Right renal pelvis (tissue), 4 donors: ENCODE data around the gene CHST1. TPM values are rescaled to one million over a fixed set of nuclear protein-coding genes. Genes with fewer than 3 reads are reported as not detected.

Experiments used
- DNase-seq, 4 donors: peaks; one replicate each; pipeline ENCODE4 v3.0.0-alpha.2; 2013; ENCODE audit warnings: low read depth in 4 of 4, low spot score in 3 of 4, missing footprints in 1 of 4
- polyA plus RNA-seq, 4 donors: library from polyadenylated mRNA; unstranded; fragments of 120-200 nt; gene quantifications; one replicate each; pipeline ENCODE4 v1.2.1, GENCODE V29; 2013; ENCODE audit not compliant: insufficient read length in 4 of 4

CHST1 gene, protein sequence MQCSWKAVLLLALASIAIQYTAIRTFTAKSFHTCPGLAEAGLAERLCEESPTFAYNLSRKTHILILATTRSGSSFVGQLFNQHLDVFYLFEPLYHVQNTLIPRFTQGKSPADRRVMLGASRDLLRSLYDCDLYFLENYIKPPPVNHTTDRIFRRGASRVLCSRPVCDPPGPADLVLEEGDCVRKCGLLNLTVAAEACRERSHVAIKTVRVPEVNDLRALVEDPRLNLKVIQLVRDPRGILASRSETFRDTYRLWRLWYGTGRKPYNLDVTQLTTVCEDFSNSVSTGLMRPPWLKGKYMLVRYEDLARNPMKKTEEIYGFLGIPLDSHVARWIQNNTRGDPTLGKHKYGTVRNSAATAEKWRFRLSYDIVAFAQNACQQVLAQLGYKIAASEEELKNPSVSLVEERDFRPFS
- polyA plus RNA-seq = 10 to 100 TPM in 1 of 4 donors, 1 to 10 TPM in 3; 6.4 to 13.4 (median 8.0) TPM

DNA sequence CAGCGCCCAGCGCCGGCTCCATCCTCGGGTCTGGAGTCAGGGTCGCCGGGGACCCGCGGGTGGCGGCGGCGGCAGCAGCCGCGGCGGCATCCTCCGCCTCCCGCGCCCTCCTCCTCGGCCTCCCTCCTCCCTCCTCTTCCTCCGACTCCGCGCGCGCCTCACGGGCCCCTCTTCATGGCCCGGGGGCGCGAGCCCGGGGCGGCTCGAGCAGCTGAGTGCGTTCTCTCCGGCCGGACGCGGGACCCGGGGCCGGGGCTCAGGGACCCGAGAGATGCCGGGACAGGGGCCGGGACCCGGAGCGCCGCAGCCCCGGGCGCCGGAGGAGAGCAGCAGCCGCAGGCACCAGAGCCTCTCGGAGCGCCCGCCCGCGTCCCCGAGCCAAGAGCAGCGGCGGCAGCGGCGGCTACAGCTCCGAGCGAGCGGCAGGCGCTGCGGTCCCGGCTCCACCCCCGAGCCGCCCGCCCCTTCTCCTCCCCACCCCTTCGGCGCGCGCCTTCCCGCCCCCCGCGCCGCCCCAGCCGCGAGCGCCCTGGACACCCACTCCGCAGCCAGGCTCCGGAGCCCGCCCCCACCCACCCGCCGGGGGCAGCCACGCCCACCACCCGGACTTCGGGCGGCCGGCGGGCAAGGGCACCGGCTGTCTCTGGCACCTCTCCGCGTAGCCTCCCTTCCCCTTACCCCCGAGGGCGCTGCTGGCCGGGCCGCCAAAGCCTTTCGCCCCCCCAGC is at the start of gene CHST1:
Gene CHST1, minus strand, starts transcription at position 417 of the 727 bp plus-strand sequence. CDS start 14,699 bp downstream, outside the sequence.
- no peak for DNase-seq

DNA sequence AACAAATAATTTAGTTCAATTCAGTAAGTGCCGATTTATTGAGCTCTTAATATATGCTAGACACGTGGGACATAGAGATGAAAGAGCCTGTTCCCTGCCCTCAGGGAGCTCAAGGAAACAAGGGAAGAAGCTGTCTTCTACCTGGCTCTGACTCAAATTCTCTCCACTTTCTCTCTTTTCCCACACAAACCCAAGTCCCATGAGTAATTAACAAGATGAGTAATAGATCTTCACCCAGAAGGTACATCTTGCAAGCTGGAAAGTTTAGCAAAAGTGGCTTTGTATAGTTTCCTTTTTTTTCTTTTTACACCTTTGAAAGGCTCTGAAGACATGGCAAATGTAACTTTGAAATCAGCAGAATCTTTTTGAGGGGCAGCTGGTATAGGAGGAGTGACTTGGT is 48.2 kb upstream of the CHST1 start:
- DNase-seq = no peak

DNA sequence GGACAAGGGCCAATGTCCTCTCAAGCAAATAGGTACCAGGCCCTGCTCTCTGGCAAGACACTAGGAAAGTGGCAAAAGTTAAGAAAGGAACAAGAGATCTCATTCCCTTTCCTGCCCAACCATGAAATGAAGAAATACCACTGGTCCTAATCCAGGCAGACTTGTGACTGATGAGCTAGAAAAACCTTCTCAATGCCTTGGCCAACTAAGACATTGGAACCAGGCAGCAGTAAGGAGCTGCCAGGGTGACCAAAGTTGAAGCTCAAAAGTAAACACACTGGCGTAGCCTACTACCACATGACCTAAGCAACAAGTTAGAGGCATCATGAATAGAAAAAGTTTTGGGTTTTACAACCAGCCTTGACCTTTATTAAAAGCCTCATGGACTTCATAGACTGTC is 45.1 kb upstream of the CHST1 start:
- DNase-seq = no peak

DNA sequence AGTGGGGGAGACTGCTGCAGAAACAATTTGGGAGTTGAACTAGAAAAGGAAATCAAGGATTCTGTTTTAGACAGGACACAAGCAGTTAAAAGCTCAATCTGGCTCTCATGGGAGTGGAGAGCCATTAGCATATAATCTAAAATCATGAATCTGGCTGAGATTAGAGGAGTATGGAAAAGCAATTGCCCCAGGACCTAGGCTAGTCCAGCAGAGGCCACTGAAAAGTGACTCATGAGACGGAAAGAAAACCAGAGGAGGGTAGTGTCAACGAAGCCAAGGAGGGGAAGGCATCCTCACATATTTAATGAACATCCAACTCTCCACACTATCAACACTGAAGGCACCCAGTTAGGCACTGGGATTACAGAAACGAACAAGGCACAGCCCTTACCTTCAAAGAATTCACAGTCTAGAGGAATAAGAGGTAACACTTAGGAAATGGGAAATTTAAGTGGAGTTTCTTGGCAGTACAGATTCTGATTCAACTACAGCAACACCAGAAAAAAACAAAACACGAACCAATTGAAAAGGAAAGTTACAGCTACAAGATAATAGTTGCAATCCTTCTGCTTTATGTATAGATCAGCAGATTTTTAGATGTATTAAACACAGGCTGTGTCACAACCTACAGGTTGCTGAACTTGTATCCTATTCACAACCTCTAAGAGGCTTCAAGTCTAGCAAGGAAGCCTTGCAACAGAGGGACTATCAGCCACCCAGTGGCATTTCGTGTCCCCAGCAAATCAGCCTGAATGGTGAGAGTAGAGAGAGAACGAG is 43.7 kb upstream of the CHST1 start:
- DNase-seq = no peak

DNA sequence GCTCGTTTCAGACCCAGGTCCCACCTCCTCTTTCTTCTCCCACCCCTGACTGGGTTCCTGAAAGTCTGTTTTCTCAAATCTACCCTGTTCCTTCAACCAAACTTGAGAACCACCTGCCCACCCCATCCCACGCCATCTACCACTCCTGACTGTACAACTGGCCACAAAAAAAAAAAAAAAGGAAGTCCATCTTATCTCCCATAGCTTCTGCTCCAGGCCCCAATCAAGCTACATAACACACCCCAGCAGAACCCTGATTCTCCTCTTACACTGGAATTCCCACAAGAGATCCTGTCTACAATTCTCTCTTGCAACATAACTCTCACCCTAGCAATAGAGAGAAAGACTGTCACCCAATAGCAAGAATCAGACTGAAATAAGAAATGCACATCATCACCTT is 39.2 kb upstream of the CHST1 start:
- no peak for DNase-seq

DNA sequence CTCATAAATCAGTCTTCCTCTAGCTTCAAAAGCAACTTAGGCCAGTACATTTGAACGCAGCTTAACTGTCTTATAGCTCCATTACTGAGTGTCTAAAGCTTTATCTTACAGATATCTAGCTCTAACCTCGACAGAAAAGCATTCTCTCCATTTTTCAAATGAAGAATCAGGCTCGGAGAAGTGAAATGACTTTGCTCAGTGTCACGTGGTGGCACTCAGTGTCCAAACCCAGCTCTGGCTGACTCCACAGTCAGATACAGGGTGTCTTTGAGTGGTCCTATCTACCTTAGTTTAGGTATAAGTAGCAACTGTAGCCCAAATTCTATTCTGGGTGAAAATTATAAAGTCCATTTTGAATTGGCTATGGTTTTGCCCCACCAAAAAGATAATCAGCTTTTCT is 38.7 kb upstream of the CHST1 start:
- no peak for DNase-seq

DNA sequence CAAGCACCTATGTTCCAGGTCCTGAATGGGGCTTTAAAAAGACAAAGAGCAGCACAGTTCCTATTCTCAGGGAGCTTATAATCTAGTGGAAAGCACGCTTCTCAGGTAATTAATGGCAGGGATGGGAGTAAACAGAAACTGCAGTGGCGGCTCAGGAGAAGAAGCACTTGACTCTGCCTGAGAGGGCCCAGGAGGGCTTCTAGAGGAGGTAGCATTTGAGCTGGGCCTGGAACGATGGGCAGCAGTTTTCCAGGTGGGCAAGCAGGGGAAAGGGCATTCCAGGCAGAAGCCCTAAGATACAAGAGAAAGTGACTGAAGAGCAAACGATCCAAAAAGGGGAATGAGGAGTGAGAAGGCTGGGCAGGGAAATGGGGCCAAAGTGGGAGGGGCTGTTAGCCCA is 37.1 kb upstream of the CHST1 start:
- no peak for DNase-seq

DNA sequence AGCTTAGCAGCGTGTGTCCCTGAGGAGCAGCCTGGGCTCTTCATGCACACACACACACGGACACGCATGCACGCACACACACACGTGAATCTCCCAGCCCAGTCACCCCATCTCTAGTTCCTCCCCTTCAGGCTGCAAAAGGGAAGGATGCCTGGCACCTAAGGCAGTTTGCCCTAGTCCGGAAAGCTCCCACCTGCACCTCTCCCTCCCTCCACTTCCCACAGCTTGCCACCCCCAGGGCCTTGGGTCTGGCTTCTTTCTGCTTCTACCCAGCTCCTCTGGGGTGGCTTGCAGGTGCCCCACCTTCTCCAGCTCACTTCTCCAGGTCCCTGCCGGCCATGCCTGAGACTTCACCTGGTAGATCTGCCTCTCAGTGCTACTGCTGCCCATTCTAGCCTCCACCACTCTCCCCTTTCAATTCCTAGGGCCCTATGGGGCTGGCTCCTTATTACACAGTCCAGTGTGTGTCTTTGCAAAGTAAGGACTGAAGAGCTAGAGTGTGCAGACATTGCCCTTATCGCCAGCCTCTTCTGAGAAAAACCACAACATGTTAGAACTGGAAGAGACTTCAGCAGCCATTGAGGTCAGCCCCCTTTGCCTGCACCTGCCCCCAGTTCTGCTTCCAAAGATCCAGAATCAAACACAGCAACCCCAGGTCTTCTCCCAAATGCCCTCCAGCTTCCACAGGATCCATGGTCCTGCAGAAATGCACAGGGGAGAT is 33.5 kb upstream of the CHST1 start:
- no peak for DNase-seq

DNA sequence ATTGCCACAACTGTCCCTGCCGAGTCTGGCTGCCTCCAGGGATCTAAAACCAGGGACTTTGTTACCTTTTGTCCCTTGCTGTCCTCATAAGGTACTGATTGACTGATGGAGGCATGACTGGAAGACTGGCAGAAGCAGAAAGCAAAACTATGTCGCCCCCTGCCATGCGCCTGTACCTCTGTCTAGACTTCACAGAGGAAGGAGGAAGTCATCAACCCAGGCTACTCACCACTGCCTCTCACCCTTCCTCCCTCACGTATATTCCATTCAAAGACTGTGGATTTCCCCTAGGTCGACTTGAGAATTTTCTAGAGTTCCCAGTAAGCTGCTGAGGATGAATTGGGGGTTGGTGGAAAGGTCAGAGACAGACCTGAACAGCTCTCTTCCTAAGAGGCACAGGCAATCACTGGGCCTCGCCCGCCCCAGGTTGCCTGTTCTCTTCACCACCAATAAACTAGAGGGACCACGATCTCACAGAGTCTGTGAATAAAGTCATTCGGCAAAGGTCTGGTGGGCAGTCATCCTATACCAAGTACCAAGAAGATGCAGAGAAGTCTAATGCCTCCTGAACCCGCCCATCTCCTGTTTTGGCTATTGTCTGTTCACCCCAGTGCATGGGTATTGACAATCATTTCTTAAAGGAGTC is 27.5 kb upstream of the CHST1 start:
- no peak for DNase-seq

DNA sequence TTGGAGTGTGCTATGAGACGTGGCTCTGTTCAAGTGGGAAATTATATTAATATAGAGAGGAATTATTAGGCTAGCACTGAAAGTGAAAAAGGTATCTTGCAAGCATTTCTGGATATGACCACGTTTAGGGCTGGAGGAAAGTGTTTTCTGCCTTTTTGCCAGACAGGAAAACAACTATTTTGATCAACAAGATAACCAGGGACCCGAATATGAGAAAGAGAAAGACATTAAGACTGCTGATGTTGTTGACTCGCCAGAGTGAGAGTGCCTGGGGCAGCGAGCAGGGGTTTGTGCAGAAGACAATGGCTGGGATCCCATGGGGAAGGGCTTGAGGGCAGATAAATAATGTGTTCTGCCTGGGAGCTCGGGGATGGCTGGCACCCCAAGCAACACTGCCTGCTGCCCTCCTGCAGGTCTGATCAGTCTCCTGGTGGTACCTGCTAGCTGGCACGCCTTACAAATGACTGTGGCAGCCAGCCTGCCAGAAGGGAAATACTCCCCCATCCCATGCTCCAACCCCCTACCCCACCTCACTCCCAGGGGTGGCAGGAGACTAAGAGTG is 23.1 kb upstream of the CHST1 start:
- DNase-seq = no peak

DNA sequence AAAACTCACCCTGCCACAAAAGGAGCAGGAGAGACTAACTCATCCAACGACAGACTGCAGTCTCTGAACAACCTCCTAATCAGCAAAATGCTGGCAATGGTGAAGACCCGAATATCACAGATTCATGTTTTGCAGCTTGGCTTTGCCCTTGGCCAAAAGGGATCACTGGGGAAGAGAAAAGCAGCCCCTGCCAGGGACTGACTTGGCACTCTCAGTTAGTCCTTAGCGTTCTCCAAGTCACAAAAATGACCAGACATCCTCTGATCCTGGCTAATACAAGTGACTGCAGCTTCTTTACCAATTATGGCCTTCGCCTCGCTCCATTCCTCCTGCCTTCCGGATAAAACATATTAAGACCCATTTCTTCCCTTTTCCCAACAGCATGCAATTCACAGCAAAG is 22.4 kb upstream of the CHST1 start:
- no peak for DNase-seq

DNA sequence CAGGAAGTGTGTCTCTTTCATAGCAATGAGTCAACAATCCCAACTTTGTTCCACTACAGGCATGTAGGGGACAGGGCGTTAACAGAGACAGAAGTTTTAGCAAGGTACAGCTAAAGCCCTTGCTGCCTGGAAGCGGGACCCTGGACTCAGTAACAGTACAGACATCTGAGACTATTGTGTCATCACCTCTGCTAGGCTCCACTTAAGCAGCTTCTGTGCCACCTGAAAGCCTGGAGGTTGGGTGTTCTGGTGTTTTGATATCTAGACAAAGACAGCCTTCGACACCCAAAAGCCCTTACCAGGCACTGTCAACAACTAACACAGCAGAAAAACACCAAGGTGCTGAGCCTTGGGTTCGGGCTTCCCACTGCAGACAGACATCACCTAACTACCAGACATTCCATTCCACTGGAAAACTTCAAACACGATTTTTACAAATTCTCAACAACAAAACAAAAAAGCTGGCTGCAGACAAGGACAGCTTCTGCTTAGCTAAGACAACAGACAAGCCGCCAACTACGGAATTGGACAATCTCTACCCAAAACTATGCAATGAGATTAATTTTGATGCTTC is 20.6 kb upstream of the CHST1 start:
- DNase-seq = no peak

DNA sequence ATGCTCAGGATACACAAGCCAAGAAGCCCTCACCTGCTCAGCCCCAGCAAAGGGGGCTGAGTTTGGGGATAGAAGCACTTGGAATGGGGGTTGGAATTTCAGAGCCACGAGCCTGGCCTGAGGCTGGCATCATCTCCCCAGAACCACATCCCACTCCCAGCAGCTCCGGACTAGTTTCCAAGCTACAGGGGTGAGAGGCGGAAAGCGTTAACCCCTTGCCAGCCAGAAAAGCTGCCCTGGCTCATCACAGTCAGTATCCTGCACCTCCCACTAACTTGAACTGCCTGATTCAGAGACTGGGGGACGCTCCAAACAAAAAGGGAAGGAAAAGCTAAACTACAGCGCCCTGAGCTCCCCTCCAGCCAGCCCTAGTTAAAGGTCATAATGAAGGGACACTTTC is 19.0 kb upstream of the CHST1 start:
- DNase-seq = no peak

DNA sequence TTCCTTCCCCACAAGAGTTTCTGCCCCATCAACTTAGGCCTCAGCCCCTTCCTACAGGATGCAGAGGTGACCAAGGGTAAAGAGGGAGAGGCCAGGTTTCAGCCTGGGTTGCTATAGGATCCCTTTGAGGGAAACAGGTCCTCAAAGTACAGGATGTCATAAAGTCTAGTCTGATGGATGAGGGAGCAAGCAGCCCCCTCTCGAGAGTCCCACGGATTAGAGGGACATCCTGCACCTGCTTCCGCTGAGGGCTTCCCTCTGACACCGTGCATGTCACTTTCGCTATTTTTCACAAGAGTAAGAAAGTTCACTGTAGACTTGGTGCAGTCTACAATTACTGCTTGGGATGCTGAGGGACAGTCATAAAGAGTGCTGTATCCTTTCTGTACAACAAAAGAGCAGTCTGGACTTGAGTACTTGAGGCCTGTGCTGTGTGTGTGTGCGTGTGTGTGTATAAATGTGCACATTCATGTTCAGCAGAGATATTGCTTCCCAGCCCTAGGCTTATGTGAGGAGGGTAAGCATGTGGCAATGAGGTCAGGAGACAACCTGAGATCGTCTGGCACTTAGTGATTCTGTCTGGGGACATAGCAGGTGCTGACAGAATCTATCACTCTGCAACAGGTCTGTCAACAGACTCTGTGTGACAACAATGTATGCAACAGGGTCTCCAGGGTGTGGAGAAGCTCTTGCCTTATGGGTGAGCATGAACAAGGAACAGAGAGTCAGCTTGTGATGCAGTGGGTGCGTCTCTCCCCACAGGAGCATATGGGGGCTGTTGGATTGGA is 18.0 kb upstream of the CHST1 start:
- no peak for DNase-seq

DNA sequence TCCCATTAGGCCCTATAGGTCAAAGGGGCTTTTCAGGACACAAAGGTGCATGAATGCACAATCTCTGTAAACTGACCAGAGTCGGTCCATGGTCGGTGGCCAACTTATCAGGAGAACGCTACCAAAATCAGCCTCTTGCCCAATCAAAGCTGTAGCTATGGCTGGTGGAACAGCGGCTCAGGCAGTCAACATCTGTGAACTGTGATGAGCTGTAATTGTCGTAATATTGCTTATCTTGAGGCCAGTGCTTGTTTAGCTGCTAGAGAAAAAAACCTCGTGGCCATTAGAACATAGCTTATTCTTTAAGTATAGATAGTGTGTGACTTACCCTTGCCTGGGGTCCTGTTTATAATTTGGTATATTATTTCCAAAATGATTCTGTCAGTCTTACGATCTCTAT is 14.4 kb upstream of the CHST1 start:
- DNase-seq = no peak

DNA sequence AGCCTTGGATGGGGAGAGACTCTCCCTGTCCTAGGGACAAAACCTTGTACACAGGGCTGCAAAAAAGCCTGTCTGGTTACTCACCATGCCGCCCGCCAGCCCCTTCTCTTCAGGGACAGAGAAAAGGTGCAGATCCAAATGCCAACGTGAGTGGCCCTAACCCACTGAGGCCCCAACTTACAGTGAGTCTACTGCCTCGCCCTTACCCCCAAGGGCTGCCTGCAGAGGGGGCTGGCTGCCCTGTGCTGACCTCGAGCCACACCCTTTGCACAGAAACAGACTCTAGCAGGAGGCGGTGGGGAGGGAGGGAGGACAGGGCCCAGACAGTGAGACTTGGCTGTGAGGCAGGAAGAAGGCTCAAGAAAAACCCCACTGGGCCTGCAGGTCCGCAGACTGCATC is 13.6 kb upstream of the CHST1 start:
- DNase-seq = no peak

DNA sequence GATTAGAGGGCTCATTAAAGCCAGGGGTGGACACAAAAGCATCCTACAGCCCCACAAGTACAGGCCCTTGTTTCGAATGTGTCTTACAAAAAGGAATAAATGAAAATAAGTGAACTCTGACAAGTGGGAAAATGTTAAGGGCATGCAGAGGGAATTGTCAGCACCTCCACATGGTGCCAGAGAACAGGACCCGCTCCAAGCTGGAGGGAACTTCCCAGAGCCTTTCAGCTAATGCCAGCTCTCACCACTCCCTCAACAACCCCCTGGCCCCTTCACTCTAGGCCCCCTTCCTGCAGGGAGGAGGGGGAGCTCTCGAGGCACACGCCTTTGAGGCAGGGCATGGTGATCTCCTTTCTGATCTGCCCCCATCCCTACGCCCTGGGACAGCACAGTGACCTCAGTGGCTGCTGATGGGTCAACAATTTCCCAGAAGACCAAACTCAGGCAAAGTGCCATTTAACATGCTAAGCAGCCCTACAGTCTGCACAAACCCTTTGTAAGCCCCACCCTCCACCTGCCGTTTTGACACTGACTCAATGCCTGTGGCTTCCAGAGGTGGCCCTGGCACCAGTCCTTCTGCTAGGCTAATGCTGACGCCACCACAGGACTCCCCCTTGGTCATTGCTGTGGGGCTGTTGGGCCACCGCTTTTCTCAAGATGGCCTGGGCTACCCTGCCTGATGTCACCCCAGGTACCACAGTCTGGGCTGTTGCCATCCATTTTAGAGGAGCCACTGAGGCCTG is 12.5 kb upstream of the CHST1 start:
- no peak for DNase-seq

DNA sequence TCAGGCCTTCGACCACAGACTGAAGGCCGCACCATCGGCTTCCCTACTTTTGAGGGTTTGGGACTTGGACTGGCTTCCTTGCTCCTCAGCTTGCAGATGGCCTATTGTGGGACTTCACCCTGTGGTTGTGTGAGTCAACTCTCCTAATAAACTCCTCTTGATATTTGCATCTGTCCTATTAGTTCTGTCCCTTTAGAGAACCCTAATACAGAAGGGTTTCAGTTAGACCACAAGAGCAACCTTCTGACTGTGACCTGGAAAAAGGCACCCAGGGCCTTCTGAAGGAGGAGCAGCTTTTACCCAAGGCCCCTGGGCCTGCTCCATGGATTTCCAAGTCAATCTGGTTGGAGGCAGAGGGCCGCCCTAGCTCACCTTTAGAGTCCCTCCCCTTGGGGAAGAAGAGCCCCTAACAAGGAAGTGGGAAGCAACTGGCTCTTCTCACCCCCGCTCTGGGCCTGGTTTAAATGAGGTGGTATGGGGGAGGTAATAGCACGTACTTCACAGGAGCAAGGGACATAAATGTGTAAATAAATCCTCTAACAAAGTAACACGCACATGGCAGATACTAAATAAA is 11.2 kb upstream of the CHST1 start:
- DNase-seq = no peak
